HG02885 (cell line): ENCODE data around the gene HOXB13.

Source experiments
- ATAC-seq: cut with Tn5 transposase; IDR thresholded peaks from one replicate; pipeline ENCODE4 v1.9.1; 2021; ENCODE audit warnings: mild to moderate bottlenecking; ENCODE audit not compliant: unreplicated experiment, poor library complexity

HOXB13 gene

GRCh38 chr17:48728232-48729231 lies at the start of gene HOXB13:
TSS of gene HOXB13 (minus strand) at chr17:48728750. CDS start at chr17:48728593, 157 bp downstream.
- ATAC-seq, result no peak

- no peak for ATAC-seq
Observed at GRCh38 chr17:48776602-48777001, 48.1 kb upstream of the HOXB13 start.

- ATAC-seq, result no peak
Observed at GRCh38 chr17:48773245-48773644, 44.7 kb upstream of the HOXB13 start.

GRCh38 chr17:48770954-48771353 lies 42.4 kb upstream of the HOXB13 start:
- ATAC-seq, result no peak

- ATAC-seq, result no peak
Observed at GRCh38 chr17:48769009-48769675, 40.6 kb upstream of the HOXB13 start.

- no peak for ATAC-seq
Observed at GRCh38 chr17:48767263-48767774, 38.8 kb upstream of the HOXB13 start.

GRCh38 chr17:48761114-48761513 lies 32.6 kb upstream of the HOXB13 start:
- ATAC-seq, result no peak

GRCh38 chr17:48760411-48760810 lies 31.9 kb upstream of the HOXB13 start:
- no peak for ATAC-seq

- ATAC-seq, result no peak
Observed at GRCh38 chr17:48759288-48759687, 30.7 kb upstream of the HOXB13 start.

- ATAC-seq, result no peak
Observed at GRCh38 chr17:48757524-48757961, 29.0 kb upstream of the HOXB13 start.

GRCh38 chr17:48756830-48757251 lies 28.3 kb upstream of the HOXB13 start:
- ATAC-seq, result no peak

GRCh38 chr17:48755356-48755755 lies 26.8 kb upstream of the HOXB13 start:
- ATAC-seq, result no peak

GRCh38 chr17:48754500-48755261 lies 26.1 kb upstream of the HOXB13 start:
- ATAC-seq, result no peak

GRCh38 chr17:48753794-48754499 lies 25.4 kb upstream of the HOXB13 start:
- ATAC-seq, result no peak

GRCh38 chr17:48752399-48753288 lies 24.1 kb upstream of the HOXB13 start:
- no peak for ATAC-seq

GRCh38 chr17:48751733-48752398 lies 23.3 kb upstream of the HOXB13 start:
- ATAC-seq, result no peak

GRCh38 chr17:48751172-48751571 lies 22.6 kb upstream of the HOXB13 start:
- ATAC-seq, result no peak
